Midbrain (tissue), 1 donor: ENCODE data around the gene ATP8A1.
A peak's percentile ranks its signal among the peaks of the same experiment; 100 is the strongest.

Source experiments
- DNase-seq: peaks from one replicate; lab custom pipeline; 2025; lab: John Stamatoyannopoulos, UW

ATP8A1 gene

GRCh38 chr4:42626629-42627146 lies 30.2 kb downstream of the ATP8A1 start:
- DNase-seq, result no peak

GRCh38 chr4:42625329-42625728 lies 31.6 kb downstream of the ATP8A1 start:
- DNase-seq, result no peak

- DNase-seq, result no peak
These were observed 32.4 kb downstream of the ATP8A1 start for GRCh38 chr4:42624551-42624950.

- no peak for DNase-seq
These were observed 38.9 kb downstream of the ATP8A1 start for GRCh38 chr4:42618023-42618422.

- DNase-seq, result peak; percentile 50
These were observed 39.9 kb downstream of the ATP8A1 start for GRCh38 chr4:42617030-42617429.

GRCh38 chr4:42616572-42616971 lies 40.3 kb downstream of the ATP8A1 start:
- no peak for DNase-seq

GRCh38 chr4:42615131-42615763 lies 41.7 kb downstream of the ATP8A1 start:
- no peak for DNase-seq

- DNase-seq, result no peak
These were observed 44.0 kb downstream of the ATP8A1 start for GRCh38 chr4:42612898-42613297.

- no peak for DNase-seq
These were observed 46.0 kb downstream of the ATP8A1 start for GRCh38 chr4:42610941-42611340.

- no peak for DNase-seq
These were observed 47.9 kb downstream of the ATP8A1 start for GRCh38 chr4:42609051-42609450.

- no peak for DNase-seq
These were observed 48.4 kb downstream of the ATP8A1 start for GRCh38 chr4:42608551-42608950.

GRCh38 chr4:42607011-42607726 lies 49.7 kb downstream of the ATP8A1 start:
- DNase-seq, result no peak

GRCh38 chr4:42605264-42605663 lies 51.6 kb downstream of the ATP8A1 start:
- DNase-seq, result no peak

- DNase-seq, result no peak
These were observed 53.0 kb downstream of the ATP8A1 start for GRCh38 chr4:42603862-42604261.

- DNase-seq, result no peak
These were observed 56.3 kb downstream of the ATP8A1 start for GRCh38 chr4:42600578-42600977.

- no peak for DNase-seq
These were observed 60.0 kb downstream of the ATP8A1 start for GRCh38 chr4:42596918-42597317.

- DNase-seq, result no peak
These were observed 62.0 kb downstream of the ATP8A1 start for GRCh38 chr4:42594888-42595287.

- DNase-seq, result no peak
These were observed 68.0 kb downstream of the ATP8A1 start for GRCh38 chr4:42588909-42589308.

GRCh38 chr4:42586775-42587174 lies 70.1 kb downstream of the ATP8A1 start:
- DNase-seq, result no peak

GRCh38 chr4:42579903-42580302 lies 77.0 kb downstream of the ATP8A1 start:
- no peak for DNase-seq

- no peak for DNase-seq
These were observed 78.7 kb downstream of the ATP8A1 start for GRCh38 chr4:42578187-42578586.

GRCh38 chr4:42574870-42575430 lies 82.0 kb downstream of the ATP8A1 start:
- no peak for DNase-seq

- DNase-seq, result no peak
These were observed 83.7 kb downstream of the ATP8A1 start for GRCh38 chr4:42573249-42573648.
